SHP77 treated with DMSO at 0.1 percent for 48 hours (cell line): Measurements from ENCODE around the gene SMG9.

ENCODE experiments used
- DNase-seq: peaks from one replicate; lab custom pipeline; 2025; lab: John Stamatoyannopoulos, UW

The SMG9 gene, protein sequence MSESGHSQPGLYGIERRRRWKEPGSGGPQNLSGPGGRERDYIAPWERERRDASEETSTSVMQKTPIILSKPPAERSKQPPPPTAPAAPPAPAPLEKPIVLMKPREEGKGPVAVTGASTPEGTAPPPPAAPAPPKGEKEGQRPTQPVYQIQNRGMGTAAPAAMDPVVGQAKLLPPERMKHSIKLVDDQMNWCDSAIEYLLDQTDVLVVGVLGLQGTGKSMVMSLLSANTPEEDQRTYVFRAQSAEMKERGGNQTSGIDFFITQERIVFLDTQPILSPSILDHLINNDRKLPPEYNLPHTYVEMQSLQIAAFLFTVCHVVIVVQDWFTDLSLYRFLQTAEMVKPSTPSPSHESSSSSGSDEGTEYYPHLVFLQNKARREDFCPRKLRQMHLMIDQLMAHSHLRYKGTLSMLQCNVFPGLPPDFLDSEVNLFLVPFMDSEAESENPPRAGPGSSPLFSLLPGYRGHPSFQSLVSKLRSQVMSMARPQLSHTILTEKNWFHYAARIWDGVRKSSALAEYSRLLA

DNA sequence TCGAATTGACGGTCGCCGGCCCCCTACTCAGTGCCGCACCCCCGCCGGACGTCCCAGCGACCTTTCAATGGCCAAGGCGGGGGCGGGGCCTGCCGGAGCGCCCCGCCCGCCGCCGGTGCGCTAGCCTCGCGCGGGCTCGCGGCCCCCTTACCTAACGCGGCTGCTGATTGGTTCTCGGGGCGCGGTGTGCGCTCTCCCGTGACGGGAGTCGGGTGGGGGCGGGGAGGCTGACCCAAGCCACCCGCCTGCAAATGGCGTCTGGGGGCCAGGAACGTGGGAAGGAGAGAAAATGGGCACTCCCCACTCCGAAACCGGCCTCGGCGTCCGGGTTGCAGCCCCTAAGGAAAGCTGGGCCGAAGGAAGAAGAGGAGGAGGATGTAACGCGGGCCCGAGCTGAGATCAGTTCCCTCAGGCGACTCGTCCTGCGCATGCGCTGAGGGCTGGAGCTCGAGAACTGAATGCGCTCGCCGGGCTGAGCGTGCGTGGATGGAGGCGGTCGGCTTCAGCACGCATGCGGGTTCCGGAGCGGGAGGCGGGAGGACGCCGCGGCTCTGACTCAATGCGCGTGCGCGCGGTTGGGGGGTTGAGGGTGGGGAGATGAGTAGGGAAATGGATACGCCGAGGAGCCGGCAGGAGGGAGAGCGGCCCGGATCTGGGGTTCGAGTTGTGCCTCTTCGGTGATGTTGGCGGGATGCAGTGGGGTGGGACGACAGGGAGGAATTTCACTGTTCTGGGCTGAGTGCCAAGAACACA, at the start of gene SMG9:
Gene SMG9 (minus strand): TSS at position 460 of the 753 bp plus-strand sequence. CDS start 4,221 bp downstream, outside the sequence.
- DNase-seq = peak; percentile 86

DNA sequence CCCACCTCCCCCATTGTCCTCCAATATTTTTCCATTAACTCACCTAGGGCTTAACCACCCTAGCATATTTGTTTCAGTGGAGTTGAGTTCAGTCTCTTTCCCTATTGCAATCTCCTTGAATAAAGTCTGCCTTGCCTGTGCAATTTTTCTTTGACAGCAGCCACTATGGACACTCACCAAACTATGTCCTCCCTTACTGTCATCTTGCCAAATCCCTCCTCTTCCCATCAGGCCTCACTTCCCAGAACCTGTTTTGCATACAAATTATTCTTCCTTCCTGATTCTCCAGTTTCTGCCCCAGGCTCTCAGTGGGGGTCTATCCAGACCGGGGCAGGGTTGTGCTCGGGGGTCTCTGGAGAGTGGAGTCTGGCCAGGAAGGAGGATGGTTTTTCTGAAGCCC, 49.7 kb upstream of the SMG9 start:
- no peak for DNase-seq

DNA sequence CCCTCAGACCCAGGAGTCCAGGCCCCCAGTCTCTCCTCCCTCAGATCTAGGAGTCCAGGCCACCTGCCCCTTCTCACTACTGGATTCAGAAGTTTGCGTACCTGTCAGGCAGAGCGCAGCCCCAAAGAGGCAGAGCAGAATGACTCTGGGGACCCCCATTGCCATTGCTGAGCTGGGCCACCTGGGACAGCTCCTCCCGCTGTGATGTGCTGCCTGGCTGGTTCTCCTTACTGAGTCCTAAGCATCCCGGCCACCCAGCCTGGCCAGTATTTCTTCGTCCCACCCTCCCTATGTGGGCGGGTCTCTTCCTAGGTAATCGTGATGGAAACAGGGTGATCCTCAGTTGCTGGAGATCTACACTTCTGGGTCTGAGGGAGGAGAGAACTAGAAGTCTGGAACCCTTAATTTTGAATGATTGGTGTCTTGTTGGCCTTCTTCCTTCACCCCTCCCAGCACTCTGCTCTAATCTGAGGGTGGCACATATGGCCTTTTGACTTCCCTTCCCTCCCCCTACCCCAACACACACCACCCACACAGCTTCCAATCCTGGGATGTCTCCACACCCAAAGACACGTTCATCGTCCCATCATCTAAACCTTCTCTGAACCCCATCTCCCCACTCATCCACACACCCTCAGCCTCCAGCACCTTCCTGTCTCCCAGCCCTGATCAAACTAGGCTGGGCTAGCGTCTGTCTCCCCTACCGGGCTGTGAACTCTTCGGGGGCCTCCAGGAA, 47.6 kb upstream of the SMG9 start, which contains the start of gene LYPD5:
Gene LYPD5 (minus strand): TSS at position 232 of the 736 bp plus-strand sequence. CDS start 67 bp downstream, at position 165.
- no peak for DNase-seq

DNA sequence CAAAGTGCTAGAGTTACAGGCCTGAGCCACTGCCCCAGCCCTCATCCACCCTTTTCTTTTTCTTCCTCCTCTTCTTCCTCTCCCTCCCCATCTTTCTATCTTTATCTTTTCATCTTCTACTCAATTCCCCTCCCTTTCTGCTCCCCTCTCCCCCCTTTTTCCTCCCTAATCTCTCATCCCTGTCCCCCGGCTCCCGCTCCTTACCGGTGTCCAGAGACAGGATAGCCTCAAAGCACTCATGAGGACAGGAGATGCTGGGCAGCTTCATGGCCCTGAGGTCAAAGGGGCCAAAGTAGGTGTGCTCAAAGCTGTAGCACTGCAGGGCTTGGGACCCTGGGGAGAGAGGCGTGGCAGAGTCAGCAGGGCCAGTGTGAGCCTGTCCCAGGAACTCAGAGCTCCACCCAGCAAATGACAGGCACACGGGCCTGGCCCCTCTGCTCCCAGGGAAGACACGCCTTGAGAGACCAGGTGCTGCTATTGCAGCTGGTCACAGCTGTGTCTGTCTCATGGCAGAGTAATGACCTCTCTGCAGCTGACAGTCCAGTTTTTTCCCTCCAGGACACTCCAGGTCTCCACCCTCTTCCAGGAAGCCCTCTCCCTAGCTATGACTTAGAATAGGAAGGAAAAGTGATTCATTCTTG, 44.9 kb upstream of the SMG9 start:
- no peak for DNase-seq

DNA sequence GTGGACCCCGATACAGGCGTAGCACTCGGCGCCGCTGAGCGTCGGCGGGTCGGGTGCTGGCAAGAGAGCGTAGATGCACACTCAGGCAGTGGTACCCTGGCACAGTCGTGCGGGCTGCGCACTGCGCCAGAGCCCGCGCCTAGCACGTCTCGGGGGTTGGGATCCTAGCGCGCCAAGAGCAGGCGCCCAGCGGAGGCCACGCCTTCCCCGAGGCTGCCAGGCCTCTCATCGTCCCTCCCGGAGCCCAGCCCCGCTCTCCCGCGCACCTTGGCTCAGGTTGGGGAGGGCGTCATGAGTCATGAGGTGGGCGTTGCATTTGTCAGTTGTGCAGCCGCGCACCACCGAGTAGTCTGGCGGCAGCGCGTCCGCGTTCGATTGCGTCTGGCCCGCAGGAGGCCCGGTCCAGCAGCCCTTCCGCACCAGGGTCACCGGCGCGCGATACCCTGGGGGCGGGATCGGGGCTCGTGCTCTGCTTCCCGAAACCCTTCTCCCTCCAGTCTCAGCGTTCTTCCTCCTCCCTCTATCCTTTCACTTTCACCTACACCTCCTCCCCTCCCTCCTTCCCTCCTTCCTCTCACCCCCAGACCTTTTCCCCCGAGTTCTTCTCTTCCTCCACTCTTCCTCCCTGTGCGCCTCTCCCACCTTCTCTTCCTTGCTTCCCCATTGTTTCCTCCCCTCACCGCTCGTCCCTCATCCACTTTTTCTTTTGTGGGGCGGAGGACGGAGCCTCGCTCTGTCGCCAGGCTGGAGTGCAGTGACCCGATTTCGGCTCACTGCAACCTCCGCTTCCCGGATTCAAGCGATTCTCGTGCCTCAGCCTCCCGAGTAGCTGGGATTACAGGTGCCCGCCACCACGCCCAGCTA, 44.0 kb upstream of the SMG9 start:
- DNase-seq = no peak

DNA sequence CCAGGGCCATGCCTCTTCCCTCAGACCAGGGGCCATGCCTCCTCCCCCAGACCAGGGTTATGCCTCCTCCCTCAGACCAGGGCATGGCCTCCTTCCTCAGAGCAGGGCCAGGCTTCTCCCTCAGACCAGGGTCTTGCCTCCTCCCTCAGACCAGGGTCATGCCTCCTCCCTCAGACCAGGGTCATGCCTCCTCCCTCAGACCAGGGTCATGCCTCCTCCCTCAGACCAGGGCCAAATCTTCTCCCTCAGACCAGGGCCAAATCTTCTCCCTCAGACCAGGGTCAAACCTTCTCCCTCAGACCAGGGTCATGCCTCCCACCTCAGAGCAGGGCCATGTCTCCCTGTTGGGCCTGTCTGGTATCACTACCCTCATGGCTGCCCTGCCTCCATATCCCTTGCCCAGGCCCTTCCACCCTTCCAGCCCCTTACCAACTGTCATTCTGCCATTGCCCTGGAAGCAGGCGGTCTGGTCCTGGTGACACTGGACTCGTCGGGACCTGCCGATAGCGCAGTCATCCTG, 43.3 kb upstream of the SMG9 start:
- DNase-seq = no peak

DNA sequence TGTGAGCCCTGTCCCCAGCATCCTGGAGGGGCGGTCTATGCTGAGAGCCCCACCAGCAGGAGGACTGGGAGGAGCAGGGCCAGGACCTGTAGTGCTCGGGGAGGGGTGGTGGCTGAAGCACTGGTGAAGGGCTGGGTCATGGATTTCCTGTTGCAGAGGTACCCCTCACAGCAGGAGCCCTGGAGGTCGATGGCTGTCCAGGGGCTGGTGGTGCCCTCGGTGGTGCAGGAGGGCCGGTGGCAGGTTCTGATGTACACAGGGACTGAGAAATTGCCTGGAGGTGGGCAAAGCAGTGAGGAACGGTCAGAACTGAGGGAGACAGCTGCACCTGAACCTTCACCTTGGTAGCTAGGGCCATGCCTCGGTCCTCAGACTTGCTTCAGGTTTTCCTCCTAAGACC, 42.8 kb upstream of the SMG9 start:
- no peak for DNase-seq

DNA sequence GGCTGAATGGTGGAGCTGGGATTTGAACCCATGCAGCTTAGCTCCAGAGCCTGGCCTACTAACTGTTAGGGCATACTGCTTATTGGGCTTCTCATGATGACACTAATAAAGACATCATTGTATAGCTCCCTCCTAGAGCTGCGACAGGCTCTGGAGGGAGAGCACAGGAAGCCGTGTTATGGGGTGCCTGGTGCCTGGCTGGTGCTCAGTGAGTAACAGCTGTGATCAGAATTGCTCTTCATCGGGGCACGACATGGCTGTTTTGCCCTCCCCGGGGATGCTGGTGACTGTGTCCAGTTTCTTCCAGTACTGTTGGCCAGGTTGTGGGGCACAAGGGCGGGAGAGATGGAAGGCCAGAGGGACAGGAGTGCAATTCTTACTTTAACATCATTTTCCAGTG, 42.4 kb upstream of the SMG9 start:
- no peak for DNase-seq

DNA sequence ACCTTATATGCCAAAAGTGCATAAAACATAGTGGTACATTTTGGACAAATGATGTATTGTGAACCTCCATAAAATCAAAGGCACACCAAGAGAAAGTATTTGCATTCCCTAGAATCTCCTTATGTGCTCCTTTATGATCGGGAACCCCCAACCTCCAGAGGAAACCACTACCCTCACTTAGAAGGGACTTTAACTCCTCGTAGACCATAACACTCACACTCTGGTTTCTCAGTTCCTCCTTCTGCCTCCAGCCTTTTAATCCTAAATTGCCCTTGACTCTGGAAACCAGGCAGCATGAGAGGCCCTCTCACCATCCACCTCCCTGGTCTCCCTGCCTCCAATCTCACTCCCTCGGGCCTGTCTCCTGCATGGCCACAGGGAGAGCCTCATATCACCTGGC, 35.8 kb upstream of the SMG9 start:
- DNase-seq = no peak

DNA sequence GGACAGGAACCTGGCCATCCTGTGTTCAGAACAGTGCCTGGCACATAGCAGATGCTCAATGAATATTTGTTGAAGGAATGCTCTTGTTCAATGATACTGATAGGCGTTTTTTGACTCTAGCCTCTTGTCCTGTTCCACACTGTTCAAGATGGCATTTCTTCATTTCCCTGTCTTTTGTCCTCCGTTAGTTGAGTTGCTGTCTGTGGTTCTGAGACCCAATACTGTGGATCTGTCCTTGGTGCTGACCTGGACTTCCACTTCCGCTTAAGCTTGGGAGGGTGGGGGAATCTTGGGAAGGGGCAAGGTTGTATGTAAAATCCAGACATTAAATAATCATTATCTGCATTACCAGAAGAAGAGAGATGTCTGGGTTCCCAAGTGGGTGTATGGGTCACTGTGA, 34.3 kb upstream of the SMG9 start:
- DNase-seq = no peak

DNA sequence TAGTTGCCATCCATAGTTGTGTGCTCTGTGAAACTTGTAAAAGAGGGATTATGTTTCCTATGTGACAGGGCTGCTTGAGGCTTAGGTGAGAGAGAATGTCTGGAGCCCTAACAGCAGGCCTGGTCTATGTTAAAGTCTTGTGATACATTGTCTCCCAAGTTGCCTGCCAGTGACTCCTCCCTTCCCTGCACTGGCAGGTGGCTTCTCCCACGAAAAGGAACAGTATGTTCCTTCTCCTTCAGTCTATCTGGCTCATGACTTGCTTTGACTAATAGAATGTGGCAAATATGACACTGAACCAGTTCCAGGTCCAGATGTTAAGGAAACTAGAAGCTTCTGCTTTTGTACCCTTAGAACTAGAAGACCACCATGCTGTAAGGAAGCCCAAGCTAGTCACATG, 31.9 kb upstream of the SMG9 start:
- no peak for DNase-seq

DNA sequence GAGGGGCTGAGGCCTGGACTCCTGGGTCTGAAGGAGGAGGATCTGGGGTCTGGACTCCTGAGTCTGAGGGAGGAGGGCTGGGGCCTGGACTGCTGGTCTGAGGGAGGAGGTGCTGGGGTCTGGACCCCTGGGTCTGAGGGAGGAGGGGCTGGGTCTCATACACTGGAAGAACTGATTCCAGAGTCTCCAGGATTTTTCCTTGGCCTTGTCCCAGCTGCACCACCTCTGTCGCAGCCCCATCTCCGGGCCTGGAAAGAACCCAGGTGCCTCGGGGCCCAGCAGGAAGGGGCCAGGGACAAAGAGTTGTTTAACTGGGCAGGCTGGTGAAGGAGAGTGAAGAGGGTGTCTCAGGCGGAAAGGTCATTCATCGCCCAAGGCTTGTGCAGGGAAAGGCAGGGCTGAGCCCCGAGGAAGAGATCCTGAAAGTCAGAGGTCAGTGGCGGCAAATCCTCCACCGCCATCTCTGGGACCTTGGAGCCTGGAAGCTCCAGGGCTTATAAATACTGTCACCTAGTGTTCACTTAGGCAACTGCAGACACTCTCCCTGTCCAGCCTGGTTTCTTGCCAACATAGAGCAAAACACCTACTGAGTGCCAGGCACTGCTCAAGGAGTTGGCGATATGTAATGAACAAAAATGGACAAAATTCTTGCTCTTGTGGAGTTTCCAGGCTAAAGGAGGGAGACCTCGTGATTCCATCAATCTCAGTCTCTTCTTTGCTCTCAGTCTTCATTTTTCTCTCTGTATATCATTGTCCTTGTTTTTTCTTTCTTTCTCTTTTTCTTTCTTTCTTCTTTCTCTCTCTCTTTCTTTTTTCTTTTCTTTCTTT, 30.4 kb upstream of the SMG9 start:
- peak; percentile 21 for DNase-seq

DNA sequence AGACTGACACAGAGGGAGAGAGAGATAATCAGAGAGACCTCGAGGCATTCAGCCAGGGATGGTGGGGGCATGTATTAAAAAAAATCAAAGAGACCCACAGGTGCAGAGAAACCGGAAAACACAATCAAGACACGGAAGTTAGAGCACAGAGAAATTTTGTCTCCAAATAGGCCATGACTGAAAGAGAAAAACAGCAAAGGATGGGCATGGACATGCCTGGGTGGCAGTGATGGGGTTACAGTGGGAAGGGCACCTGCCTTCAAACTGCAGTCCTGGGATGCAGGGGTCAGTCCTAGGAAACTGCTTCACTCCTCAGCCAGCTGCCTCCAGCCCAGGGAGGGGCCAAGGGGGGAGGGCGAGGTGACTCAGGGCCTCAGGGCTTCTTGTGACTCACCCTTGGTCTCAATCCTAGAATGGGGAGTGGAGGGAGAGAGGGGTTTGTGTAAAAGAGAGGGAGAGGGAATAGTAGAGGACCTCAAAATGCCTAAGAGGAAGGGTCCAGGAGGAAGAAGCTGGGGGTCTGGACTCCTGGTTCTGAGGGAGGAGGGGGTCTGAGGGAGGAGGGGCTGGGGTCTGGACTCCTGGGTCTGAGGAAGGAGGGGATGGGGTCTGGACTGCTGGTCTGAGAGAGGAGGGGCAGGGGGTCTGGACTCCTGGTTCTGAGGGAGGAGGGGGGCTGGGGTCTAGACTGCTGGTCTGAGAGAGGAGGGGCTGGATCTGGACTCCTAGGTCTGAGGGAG, 29.6 kb upstream of the SMG9 start:
- no peak for DNase-seq

DNA sequence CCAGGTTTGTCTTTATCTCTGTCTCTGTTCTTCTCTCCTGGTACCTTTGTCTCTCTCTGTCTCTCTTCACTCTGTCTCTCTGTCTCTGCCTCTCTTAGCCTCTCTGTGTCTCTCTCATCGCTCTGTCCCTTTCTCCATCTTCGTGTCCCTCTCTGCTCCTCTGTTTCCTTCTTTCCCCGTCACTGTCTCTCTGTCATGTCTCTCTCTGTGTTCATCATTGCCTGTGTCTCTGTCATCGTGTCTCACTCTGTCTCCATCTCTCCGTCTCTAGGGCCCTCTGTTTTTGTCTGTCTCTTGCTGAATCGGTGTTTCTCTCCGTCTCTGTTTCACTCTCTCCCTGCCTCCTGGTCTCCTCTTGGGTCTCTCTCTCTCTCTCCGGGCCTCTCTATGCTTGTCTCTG, 28.9 kb upstream of the SMG9 start:
- DNase-seq = no peak

DNA sequence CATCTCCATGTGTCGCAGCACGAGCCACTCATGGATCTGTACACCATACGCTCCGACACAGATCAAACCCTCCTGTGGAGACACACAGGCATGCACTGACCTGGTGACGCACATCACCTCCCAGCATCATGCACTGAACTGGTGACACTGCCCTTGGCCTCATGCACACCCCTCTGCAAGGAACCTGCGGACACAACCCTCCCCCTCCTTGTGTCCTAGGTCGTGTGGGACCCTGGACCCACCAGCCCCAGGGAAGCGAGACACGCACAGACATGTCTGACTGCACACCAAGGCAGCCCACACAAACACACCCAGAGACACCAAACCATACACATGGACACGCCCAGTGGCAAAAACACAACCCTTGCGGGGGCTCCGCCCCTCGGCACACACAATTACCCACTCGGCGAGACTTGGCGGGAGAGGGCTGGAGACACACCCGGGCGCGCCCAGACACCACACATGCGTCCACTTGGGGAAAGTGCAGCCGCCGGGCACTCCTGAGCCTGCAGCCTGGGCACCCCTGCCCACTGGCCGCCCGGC, 28.0 kb upstream of the SMG9 start:
- DNase-seq = no peak

DNA sequence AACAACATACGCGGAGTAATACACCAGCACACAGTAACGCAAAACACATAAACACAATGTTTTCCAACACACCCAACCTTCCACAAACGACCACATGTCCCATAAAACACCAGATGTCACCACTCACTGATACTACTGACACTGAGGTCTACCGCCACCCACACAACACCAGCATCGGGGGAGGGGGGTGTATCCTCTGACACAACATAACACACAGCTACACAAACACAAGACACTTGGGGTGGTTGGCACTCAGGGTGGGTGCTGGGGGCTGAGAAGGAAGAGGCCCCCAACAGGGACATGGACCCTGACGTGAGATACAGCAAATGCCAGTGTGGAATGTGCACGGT, 27.5 kb upstream of the SMG9 start:
- no peak for DNase-seq

DNA sequence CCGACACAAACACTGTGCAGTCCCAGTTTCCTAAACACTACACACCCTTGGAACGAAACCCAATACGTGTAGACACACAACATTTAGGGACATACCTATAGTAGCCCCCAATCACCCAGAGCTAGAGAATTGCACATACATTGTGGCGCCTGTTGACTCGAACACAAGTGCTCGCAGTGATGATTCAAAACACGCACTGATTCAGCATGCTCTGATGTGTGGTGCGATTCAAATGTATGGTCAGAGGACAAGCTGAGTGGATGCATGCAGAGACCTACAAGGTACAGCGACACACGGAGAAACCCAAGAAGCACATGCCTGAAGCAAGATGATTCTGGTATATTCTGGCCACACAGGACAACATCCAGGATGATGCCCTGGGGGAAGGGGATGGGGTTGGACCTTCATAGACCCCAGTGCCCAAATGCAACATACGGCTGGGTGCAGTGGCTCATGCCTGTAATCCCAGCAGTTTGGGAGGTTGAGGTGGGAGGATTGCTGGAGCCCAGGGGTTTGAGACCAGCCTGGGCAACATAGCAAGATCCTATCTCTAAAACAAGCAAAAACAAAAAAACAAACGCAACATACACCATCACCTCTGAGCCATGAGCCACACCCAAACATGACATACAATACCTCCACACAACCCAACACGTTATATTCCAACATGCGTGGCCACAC, 27.0 kb upstream of the SMG9 start:
- DNase-seq = no peak
